Upper lobe of right lung (tissue), 1 donor: ENCODE measurements around the gene OCA2. TPM values are rescaled to one million over a fixed set of nuclear protein-coding genes. Genes with fewer than 3 reads are reported as not detected.

Experiments
- ATAC-seq: fragments of 200-7000 bp; cut with Tn5 transposase; one replicate; pipeline ENCODE4 v1.9.1; 2020; ENCODE audit warnings: mild to moderate bottlenecking, moderate library complexity
- DNase-seq: peaks from one replicate; pipeline ENCODE4 v3.0.0-alpha.2; 2020
- H3K27ac ChIP-seq: fragments of 200-600 bp; one replicate; pipeline ENCODE4 v1.8.0; 2022
- H3K27me3 ChIP-seq: fragments of 200-600 bp; one replicate; pipeline ENCODE4 v1.8.0; 2022; ENCODE audit warnings: mild to moderate bottlenecking
- H3K36me3 ChIP-seq: fragments of 200-600 bp; one replicate; pipeline ENCODE4 v1.8.0; 2022
- H3K4me1 ChIP-seq: fragments of 200-600 bp; one replicate; pipeline ENCODE4 v1.8.0; 2022
- H3K4me3 ChIP-seq: fragments of 200-600 bp; one replicate; pipeline ENCODE4 v1.8.0; 2022; ENCODE audit warnings: mild to moderate bottlenecking
- H3K9me3 ChIP-seq: fragments of 200-600 bp; one replicate; pipeline ENCODE4 v1.8.0; 2022
- CTCF ChIP-seq: fragments of 200-600 bp; IDR thresholded peaks from one replicate; pipeline ENCODE4 v1.8.0; 2022; ENCODE audit warnings: antibody characterized with exemption
- intact Hi-C: fragments of 100-400 bp; cut with DNase I; formaldehyde crosslinking; loops from one replicate; pipeline ENCODE4 v1.11.0; 2022
- total RNA-seq: library from RNA; stranded (reverse); fragmentation: NEBNext Ultra II Directional; extraction: Animal tissue kit (Norgen Biotek cat#: 25700); gene quantifications from one replicate; pipeline ENCODE4 v1.2.1, GENCODE V29; 2021
- donor health status: DM: no; HTN: yes; CAD: no; lungs with severe emphysema.

Gene OCA2
- total RNA-seq, 1 donor from 2014 or later = 0.55 TPM

- DNase-seq (no peak), ATAC-seq (no peak)
- H3K4me1 ChIP-seq = no peaks in the 10 kb centered on the region
- no peaks in the 10 kb centered on the region for H3K9me3 ChIP-seq
- H3K27ac ChIP-seq = no peak overlapping the region
- H3K4me3 ChIP-seq = no peak overlapping the region
- intact Hi-C loops = no loop called here
- H3K27me3 ChIP-seq = no peaks in the 10 kb centered on the region
- no peak for TF ChIP-seq CTCF
- H3K36me3 ChIP-seq = no peaks in the 10 kb centered on the region
Observed at GRCh38 chr15:27864719-27865118, 234.4 kb downstream of the OCA2 start.

GRCh38 chr15:27864086-27864485 lies 235.0 kb downstream of the OCA2 start:
- H3K4me3 ChIP-seq = no peak overlapping the region
- H3K9me3 ChIP-seq = no peaks in the 10 kb centered on the region
- TF ChIP-seq CTCF = no peak
- intact Hi-C loops = no loop called here
- H3K27me3 ChIP-seq = no peaks in the 10 kb centered on the region
- no peaks in the 10 kb centered on the region for H3K36me3 ChIP-seq
- no peaks in the 10 kb centered on the region for H3K4me1 ChIP-seq
- no peak for ATAC-seq
- no peak overlapping the region for H3K27ac ChIP-seq
- DNase-seq = no peak

- intact Hi-C loops = no loop called here
- Histone ChIP-seq H3K9me3 (no peaks in the 10 kb centered on the region), H3K4me3 (no peak overlapping the region), H3K27me3 (no peaks in the 10 kb centered on the region), H3K36me3 (no peaks in the 10 kb centered on the region), H3K27ac (no peak overlapping the region), H3K4me1 (no peaks in the 10 kb centered on the region)
- no peak for TF ChIP-seq CTCF
- ATAC-seq (no peak), DNase-seq (no peak)
Observed at GRCh38 chr15:27863000-27863399, 236.1 kb downstream of the OCA2 start.

GRCh38 chr15:27861171-27861570 lies 237.9 kb downstream of the OCA2 start:
- Histone ChIP-seq H3K9me3 (peaks cover 6% of the 10 kb centered on the region), H3K4me1 (no peaks in the 10 kb centered on the region), H3K27me3 (no peaks in the 10 kb centered on the region), H3K27ac (no peak overlapping the region), H3K4me3 (no peak overlapping the region), H3K36me3 (no peaks in the 10 kb centered on the region)
- intact Hi-C loops = no loop called here
- DNase-seq (no peak), ATAC-seq (peak; percentile 22)
- TF ChIP-seq CTCF = no peak

GRCh38 chr15:27855137-27855536 lies 244.0 kb downstream of the OCA2 start:
- H3K4me3 ChIP-seq = no peak overlapping the region
- no peak for DNase-seq
- H3K9me3 ChIP-seq = peaks cover 6% of the 10 kb centered on the region
- no peak for ATAC-seq
- H3K27ac ChIP-seq = no peak overlapping the region
- intact Hi-C loops = no loop called here
- TF ChIP-seq CTCF = no peak
- H3K4me1 ChIP-seq = no peaks in the 10 kb centered on the region
- H3K36me3 ChIP-seq = no peaks in the 10 kb centered on the region
- no peaks in the 10 kb centered on the region for H3K27me3 ChIP-seq

- no peak overlapping the region for H3K27ac ChIP-seq
- ATAC-seq = no peak
- H3K36me3 ChIP-seq = no peaks in the 10 kb centered on the region
- H3K4me1 ChIP-seq = no peaks in the 10 kb centered on the region
- no peak for DNase-seq
- intact Hi-C loops = no loop called here
- no peak overlapping the region for H3K4me3 ChIP-seq
- no peak for TF ChIP-seq CTCF
- H3K9me3 ChIP-seq = peaks cover 6% of the 10 kb centered on the region
- no peaks in the 10 kb centered on the region for H3K27me3 ChIP-seq
Observed at GRCh38 chr15:27854601-27855000, 244.5 kb downstream of the OCA2 start.
